Measurements from ENCODE around the gene IPO4.

DNA sequence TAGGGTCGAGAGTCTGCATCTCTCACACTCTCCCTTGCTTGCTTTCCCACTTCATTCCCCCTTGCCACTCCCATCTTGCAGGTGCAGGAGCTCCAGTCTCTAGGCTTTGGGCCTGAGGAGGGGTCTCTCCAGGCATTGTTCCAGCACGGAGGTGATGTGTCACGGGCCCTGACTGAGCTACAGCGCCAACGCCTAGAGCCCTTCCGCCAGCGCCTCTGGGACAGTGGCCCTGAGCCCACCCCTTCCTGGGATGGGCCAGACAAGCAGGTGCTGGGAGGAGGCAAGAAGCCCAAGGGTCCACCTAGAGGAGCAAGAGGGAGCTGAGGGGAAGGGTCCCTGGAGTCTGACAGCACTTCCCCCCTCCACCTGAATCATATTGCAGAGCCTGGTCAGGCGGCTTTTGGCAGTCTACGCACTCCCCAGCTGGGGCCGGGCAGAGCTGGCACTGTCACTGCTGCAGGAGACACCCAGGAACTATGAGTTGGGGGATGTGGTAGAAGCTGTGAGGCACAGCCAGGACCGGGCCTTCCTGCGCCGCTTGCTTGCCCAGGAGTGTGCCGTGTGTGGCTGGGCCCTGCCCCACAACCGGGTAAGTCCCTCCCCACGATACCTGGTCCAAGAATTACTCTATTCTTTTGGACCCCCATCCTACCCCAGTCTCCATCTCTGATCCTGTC, 37.1 kb downstream of the IPO4 start:
- TF ChIP-seq, protein P1, sequence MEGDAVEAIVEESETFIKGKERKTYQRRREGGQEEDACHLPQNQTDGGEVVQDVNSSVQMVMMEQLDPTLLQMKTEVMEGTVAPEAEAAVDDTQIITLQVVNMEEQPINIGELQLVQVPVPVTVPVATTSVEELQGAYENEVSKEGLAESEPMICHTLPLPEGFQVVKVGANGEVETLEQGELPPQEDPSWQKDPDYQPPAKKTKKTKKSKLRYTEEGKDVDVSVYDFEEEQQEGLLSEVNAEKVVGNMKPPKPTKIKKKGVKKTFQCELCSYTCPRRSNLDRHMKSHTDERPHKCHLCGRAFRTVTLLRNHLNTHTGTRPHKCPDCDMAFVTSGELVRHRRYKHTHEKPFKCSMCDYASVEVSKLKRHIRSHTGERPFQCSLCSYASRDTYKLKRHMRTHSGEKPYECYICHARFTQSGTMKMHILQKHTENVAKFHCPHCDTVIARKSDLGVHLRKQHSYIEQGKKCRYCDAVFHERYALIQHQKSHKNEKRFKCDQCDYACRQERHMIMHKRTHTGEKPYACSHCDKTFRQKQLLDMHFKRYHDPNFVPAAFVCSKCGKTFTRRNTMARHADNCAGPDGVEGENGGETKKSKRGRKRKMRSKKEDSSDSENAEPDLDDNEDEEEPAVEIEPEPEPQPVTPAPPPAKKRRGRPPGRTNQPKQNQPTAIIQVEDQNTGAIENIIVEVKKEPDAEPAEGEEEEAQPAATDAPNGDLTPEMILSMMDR (IDR thresholded peaks at IDR 0.05): no peak
- TF ChIP-seq POLR2AphosphoS5 (IDR thresholded peaks at IDR 0.05) (no peak), EP300 (IDR thresholded peaks at IDR 0.05) (no peak)

All from suprapubic skin (tissue), 4 donors.